Measurements from ENCODE around the gene LRRC37A3.
"Not testable (repeated sequence)": the region's sequence is repeated elsewhere in the genome, so short reads cannot be mapped to it uniquely, and the experiment has no call there.

DNA sequence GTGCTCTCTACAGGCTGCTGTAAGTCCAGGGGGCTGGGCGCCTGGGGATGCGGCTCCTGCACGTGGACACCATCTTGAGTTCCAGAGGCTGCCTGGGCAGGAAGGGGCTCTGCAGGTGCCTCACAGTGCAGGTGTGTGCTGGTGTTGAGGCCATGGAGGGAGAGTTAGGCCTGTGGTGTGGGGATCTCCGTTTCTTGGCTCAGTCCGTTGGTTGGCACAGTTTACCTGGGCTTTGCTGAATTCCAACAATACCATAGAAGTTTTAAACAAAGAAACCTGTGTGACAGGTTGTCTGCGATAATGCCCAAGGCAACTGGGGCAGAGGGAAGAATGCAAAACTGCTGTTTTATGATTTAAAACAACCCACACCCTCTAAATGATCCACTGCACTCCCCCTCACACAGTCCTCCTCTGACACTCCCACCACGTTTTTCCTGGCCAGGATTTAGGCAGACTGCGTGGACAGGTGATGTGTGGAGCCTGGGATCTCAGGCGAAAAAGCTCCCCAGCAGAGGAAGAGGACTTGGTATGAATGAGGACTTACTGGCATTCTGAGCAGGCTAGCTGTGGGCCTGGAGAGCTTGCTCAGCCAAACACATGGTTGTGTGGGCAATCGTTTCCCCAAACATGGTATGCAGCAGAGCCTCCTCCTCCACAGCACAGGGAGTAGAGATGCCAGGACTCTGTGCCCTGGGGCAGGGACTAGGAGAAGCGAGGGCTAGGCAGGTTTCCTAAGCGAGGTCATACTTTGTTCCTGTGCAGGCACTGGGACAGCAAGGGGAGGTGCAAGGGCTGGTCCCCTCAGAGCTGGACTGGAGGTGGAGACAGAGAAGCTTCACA is 104.1 kb downstream of the LRRC37A3 start:
- TF ChIP-seq POLR2A (IDR thresholded peaks at IDR 0.05; ENCODE audit: low read depth, low read length); TAF1 (IDR thresholded peaks at IDR 0.05; ENCODE audit: borderline replicate concordance, low read depth, low read length); POLR2AphosphoS5 (IDR thresholded peaks at IDR 0.05; ENCODE audit: low read depth, low read length): not testable (repeated sequence)

Measured in GM12892 (cell line).